ENCODE measurements around the gene CCDC6.

The CCDC6 gene

GRCh38 chr10:59909815-59910214 is 3.5 kb upstream of the CCDC6 start (continued):
- TF ChIP-seq ZFP37 (tag by site-specific recombination; IDR thresholded peaks at IDR 0.05) = no peak
- no peak for TF ChIP-seq ZBTB7A (tag by site-specific recombination; IDR thresholded peaks at IDR 0.05; ENCODE audit: low read depth)

DNA sequence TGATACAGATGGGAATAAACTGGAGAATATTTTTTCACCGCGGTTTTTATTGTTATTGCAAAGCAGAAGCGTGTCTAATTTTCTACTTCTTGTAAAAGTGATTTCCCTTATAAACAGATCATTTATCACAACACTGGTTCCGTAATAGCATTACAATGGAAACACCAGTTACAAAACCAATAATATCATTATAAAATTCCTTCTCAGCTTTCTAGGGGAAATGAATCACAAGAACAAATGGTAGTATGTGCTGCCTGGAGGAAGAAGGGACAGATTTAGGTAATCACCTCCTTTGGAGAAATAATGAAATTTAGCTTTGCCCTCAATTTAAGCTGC is 2.4 kb upstream of the CCDC6 start:
- H3K27ac ChIP-seq (ENCODE audit: extremely low read depth, low read depth, low read length) = 0 out of 2 replicates have a peak overlapping the region, but pooled peaks have one; percentile 86
- POLR2A ChIA-PET = interaction anchor here (0.6 to 1.7 kb wide), 4 partner anchors 22 to 546 kb away, joined by 4 to 8 read pairs (median 6); partner anchors contain the start of gene SLC16A9
- TF ChIP-seq ZNF24 (tag by site-specific recombination; IDR thresholded peaks at IDR 0.05) (0 out of 2 replicates have a peak, but pooled peaks have one; percentile 16), CTCF (tag by site-specific recombination; IDR thresholded peaks at IDR 0.05) (no peak), ZNF843 (tag by site-specific recombination; IDR thresholded peaks at IDR 0.05) (peak; percentile 40; the same call in 1 of the 2 replicates), ZNF677 (tag by site-specific recombination; IDR thresholded peaks at IDR 0.05) (no peak), OSR2 (tag by site-specific recombination; IDR thresholded peaks at IDR 0.05) (peak; percentile 34; the same call in 1 of the 2 replicates), ZNF280C (tag by site-specific recombination; IDR thresholded peaks at IDR 0.05) (no peak), FEZF1 (tag by site-specific recombination; IDR thresholded peaks at IDR 0.05) (0 out of 2 replicates have a peak, but pooled peaks have one; percentile 6), ZNF335 (tag by site-specific recombination; conservative IDR thresholded peaks at IDR 0.05) (peak; percentile 43; the same call in 1 of the 2 replicates)
- TF ChIP-seq, protein P1, sequence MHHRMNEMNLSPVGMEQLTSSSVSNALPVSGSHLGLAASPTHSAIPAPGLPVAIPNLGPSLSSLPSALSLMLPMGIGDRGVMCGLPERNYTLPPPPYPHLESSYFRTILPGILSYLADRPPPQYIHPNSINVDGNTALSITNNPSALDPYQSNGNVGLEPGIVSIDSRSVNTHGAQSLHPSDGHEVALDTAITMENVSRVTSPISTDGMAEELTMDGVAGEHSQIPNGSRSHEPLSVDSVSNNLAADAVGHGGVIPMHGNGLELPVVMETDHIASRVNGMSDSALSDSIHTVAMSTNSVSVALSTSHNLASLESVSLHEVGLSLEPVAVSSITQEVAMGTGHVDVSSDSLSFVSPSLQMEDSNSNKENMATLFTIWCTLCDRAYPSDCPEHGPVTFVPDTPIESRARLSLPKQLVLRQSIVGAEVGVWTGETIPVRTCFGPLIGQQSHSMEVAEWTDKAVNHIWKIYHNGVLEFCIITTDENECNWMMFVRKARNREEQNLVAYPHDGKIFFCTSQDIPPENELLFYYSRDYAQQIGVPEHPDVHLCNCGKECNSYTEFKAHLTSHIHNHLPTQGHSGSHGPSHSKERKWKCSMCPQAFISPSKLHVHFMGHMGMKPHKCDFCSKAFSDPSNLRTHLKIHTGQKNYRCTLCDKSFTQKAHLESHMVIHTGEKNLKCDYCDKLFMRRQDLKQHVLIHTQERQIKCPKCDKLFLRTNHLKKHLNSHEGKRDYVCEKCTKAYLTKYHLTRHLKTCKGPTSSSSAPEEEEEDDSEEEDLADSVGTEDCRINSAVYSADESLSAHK (tag by site-specific recombination; IDR thresholded peaks at IDR 0.05) = peak; percentile 54; the same call in 1 of the 2 replicates
- TF ChIP-seq, protein P2, sequence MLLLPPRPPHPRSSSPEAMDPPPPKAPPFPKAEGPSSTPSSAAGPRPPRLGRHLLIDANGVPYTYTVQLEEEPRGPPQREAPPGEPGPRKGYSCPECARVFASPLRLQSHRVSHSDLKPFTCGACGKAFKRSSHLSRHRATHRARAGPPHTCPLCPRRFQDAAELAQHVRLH (tag by site-specific recombination; IDR thresholded peaks at IDR 0.05) = peak; percentile 27
- TF ChIP-seq, protein P3, sequence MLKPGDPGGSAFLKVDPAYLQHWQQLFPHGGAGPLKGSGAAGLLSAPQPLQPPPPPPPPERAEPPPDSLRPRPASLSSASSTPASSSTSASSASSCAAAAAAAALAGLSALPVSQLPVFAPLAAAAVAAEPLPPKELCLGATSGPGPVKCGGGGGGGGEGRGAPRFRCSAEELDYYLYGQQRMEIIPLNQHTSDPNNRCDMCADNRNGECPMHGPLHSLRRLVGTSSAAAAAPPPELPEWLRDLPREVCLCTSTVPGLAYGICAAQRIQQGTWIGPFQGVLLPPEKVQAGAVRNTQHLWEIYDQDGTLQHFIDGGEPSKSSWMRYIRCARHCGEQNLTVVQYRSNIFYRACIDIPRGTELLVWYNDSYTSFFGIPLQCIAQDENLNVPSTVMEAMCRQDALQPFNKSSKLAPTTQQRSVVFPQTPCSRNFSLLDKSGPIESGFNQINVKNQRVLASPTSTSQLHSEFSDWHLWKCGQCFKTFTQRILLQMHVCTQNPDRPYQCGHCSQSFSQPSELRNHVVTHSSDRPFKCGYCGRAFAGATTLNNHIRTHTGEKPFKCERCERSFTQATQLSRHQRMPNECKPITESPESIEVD (tag by site-specific recombination; IDR thresholded peaks at IDR 0.05) = peak; percentile 91

More for the DNA sequence above, 2.4 kb upstream of the CCDC6 start:
- Histone ChIP-seq H3K9me3 (ENCODE audit: control insufficient read depth, insufficient read depth, low read depth, low read length) (no peaks in the 10 kb centered on the region), H3K36me3 (ENCODE audit: control insufficient read depth in 2 of 2, insufficient read depth in 1 of 2, low read length in 2 of 2) (no peaks in the 10 kb centered on the region), H3K4me1 (ENCODE audit: control insufficient read depth, insufficient read depth, low read length) (peaks cover 8% of the 10 kb centered on the region; the same call in 1 of the 2 replicates), H3K4me3 (ENCODE audit: low read depth, low read length) (no peak overlapping the region)
- CTCF ChIA-PET = interaction anchor here (0.9 to 1.2 kb wide), 4 partner anchors 13 to 52 kb away, joined by 3 to 6 read pairs (median 3); no protein-coding TSS in a partner anchor
